GM12864 (cell line): ENCODE measurements around the gene C1QTNF12.

Experiments
- DNase-seq: peaks from one replicate; pipeline ENCODE4 v3.0.0-alpha.2; 2011; ENCODE audit warnings: low read depth
- H3K4me3 ChIP-seq: 2 replicates; pipeline ENCODE4 v1.5.1; 2011; ENCODE audit warnings: mild to moderate bottlenecking, low read depth, low read length, control low read depth
- CTCF ChIP-seq: IDR thresholded peaks from 2 replicates; pipeline ENCODE4 v1.5.1; 2011; ENCODE audit warnings: low read depth, mild to moderate bottlenecking, moderate library complexity, low read length, control low read depth, inconsistent platforms; ENCODE audit errors: missing control alignments

Gene C1QTNF12

GRCh38 chr1:1221887-1222574, 24.5 kb downstream of the C1QTNF12 start:
- no peak for TF ChIP-seq CTCF
- no peak for DNase-seq
- no peak overlapping the region for H3K4me3 ChIP-seq

- H3K4me3 ChIP-seq, result no peak overlapping the region
- no peak for TF ChIP-seq CTCF
Observed at GRCh38 chr1:1220197-1220596, 26.3 kb downstream of the C1QTNF12 start.

GRCh38 chr1:1219341-1219740, 27.2 kb downstream of the C1QTNF12 start:
- H3K4me3 ChIP-seq, result no peak overlapping the region
- no peak for TF ChIP-seq CTCF
- no peak for DNase-seq

More at GRCh38 chr1:1220197-1220596, 26.3 kb downstream of the C1QTNF12 start:
- DNase-seq, result no peak

- DNase-seq, result no peak
- no peak for TF ChIP-seq CTCF
Observed at GRCh38 chr1:1218524-1219200, 27.9 kb downstream of the C1QTNF12 start.

GRCh38 chr1:1217621-1218523, 28.6 kb downstream of the C1QTNF12 start:
- H3K4me3 ChIP-seq, result no peak overlapping the region
- no peak for TF ChIP-seq CTCF
- no peak for DNase-seq

More at GRCh38 chr1:1218524-1219200, 27.9 kb downstream of the C1QTNF12 start:
- H3K4me3 ChIP-seq, result no peak overlapping the region

GRCh38 chr1:1216770-1217620, 29.5 kb downstream of the C1QTNF12 start:
- no peak for TF ChIP-seq CTCF
- no peak overlapping the region for H3K4me3 ChIP-seq
- no peak for DNase-seq
